ENCODE measurements around the gene EPN1.

Gene EPN1

DNA sequence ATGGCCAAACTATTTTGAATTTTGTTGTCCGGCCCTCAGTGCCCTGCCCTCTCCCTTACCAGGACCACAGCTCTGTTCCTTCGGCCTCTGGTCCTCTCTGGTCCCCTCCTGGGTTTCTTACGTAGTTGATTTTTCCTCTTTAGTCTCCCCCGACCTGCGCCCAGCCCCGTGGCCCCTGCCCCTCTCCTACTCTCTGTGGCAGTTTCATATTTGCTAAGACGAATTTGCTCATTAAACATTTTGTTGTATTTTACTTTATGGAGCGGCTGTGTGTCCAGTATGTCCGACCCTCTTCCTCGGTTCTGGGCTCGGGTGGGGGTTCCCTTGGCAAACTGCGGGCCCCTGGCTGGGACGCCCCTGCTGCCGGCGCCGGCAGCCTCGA lies 576 bp upstream of the EPN1 start:
- H3K27ac ChIP-seq, result peak overlapping the region; percentile 86
- no peak for DNase-seq (ENCODE audit: low spot score)
- CTCF ChIA-PET, result interaction anchor here (0.5 kb wide), 1 partner anchor 534 kb away, joined by 3 read pairs; no protein-coding TSS in a partner anchor
- TF ChIP-seq, protein P1, sequence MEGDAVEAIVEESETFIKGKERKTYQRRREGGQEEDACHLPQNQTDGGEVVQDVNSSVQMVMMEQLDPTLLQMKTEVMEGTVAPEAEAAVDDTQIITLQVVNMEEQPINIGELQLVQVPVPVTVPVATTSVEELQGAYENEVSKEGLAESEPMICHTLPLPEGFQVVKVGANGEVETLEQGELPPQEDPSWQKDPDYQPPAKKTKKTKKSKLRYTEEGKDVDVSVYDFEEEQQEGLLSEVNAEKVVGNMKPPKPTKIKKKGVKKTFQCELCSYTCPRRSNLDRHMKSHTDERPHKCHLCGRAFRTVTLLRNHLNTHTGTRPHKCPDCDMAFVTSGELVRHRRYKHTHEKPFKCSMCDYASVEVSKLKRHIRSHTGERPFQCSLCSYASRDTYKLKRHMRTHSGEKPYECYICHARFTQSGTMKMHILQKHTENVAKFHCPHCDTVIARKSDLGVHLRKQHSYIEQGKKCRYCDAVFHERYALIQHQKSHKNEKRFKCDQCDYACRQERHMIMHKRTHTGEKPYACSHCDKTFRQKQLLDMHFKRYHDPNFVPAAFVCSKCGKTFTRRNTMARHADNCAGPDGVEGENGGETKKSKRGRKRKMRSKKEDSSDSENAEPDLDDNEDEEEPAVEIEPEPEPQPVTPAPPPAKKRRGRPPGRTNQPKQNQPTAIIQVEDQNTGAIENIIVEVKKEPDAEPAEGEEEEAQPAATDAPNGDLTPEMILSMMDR (conservative IDR thresholded peaks at IDR 0.05; ENCODE audit: low read depth), result no peak
- POLR2A ChIA-PET (ENCODE audit: low non-redundant PET), result no interaction called here

DNA sequence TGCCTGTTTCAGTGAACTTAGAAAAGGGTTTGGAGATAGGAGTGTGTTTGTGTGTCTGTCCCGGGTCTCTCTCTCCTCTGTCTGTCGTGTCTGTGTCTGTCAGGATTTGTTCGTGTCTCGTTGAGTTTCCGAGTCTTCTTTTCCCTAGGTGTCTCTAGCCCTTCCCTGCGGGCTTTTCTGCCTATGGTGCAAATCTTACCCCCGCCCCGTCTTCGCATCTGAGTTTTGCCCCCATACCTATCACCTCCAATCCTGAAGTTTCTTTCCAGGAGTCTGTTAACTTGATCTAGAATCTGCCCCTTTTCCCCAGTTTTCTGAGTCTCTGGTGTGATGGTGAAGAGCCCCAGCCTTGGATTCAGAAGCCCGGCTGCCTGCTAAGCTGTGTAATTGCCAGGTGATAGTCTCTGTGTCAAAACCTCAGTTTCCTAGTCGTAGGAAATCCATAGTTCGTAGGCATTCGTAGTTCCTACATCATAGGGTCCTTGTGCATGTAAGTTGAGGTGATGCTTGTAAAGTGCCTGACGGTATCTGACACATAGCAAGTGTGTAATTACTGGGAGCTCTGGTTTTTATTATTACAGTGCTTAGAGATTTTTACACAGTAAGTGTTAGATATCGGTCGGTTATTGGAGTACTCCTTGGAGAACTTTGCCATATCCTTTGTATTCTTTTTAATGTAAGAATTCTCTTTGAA lies 782 bp downstream of the EPN1 start:
- TF ChIP-seq, protein P1 (conservative IDR thresholded peaks at IDR 0.05; ENCODE audit: low read depth), result no peak
- ChIA-PET CTCF (interaction anchor here (0.7 kb wide), 1 partner anchor 23 kb away, joined by 3 read pairs; no protein-coding TSS in a partner anchor), POLR2A (ENCODE audit: low non-redundant PET) (no interaction called here)
- DNase-seq (ENCODE audit: low spot score), result no peak
- H3K27ac ChIP-seq, result peak overlapping the region; percentile 86

DNA sequence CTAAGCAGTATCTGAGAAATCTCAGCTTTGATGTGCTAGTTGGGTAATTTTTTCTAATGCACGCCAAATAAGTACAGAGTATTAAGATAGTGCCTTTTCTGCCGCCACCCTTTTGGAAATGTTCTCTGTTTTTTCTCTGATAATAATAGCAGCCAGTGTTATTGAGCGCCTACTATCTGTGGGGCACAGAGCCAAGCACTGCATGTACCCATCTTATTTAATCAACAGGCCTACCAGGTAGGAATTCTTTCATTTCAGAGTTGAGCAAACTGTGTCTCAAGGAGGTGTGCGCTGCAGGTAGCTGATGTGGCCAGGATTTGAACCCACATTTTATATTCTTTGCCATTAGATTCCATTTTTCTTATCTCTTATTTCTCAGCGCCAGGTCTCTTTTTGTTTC lies 1.4 kb downstream of the EPN1 start:
- no peak overlapping the region for H3K27ac ChIP-seq
- TF ChIP-seq, protein P1 (conservative IDR thresholded peaks at IDR 0.05; ENCODE audit: low read depth), result peak; percentile 45
- CTCF ChIA-PET, result interaction anchor here (0.7 kb wide), 1 partner anchor 23 kb away, joined by 3 read pairs; no protein-coding TSS in a partner anchor
- no peak for DNase-seq (ENCODE audit: low spot score)
- POLR2A ChIA-PET (ENCODE audit: low non-redundant PET), result no interaction called here

DNA sequence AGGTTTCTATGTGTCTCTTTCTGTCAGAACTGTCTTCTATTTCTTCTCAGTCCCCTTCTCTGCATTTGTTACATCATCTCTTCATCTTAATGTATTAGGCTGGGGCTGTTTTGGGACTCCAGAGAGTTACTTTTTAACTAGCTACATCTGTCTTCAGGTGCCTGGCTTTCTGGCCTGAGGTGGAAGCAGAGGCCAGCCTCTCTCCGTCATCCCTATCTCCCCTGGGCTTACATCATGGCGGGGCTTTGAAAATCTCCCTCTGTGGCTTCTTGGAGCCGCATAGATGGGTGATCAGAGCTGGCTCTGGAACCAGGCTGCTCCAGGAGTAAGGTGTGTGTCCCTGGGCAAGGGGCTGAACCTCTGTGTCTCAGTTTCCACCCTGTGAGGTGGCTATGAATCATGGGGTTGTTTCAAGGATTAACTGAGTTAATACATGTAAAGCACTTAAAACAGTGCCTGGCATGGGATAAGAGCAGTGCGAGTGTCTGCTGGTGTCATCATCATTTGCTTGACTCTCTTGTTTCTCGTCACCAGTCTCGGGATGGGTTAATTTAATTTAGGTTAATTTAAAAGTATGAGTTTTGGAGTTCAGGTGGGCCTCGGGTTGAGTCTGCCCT lies 2.0 kb downstream of the EPN1 start:
- H3K27ac ChIP-seq, result no peak overlapping the region
- TF ChIP-seq, protein P1 (conservative IDR thresholded peaks at IDR 0.05; ENCODE audit: low read depth), result no peak
- POLR2A ChIA-PET (ENCODE audit: low non-redundant PET), result no interaction called here
- DNase-seq (ENCODE audit: low spot score), result no peak
- CTCF ChIA-PET, result no interaction called here

DNA sequence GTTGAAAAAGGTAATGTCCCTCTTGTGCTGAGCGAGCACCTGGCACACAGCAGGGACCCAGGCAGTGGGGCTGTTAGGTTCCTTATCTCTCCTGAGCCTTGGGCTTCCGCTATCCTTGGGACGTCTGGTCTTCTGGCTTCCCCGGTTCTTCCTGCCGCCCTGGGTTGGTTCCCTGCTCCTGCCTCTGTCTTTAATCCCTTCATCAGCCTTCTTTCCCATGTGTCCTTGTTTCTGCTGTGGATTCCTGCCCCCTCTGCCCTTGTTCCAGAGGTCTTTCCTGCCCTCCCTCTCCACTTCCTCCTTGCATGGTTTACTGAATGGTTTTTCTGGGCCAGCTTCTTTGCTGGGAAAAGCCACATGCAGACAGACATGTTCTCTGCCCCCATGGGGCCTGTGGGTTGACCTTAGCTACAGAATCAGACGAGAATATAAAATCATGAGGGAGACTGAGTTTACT lies 2.6 kb downstream of the EPN1 start:
- DNase-seq (ENCODE audit: low spot score), result no peak
- POLR2A ChIA-PET (ENCODE audit: low non-redundant PET), result no interaction called here
- TF ChIP-seq, protein P1 (conservative IDR thresholded peaks at IDR 0.05; ENCODE audit: low read depth), result no peak
- CTCF ChIA-PET, result no interaction called here
- no peak overlapping the region for H3K27ac ChIP-seq

DNA sequence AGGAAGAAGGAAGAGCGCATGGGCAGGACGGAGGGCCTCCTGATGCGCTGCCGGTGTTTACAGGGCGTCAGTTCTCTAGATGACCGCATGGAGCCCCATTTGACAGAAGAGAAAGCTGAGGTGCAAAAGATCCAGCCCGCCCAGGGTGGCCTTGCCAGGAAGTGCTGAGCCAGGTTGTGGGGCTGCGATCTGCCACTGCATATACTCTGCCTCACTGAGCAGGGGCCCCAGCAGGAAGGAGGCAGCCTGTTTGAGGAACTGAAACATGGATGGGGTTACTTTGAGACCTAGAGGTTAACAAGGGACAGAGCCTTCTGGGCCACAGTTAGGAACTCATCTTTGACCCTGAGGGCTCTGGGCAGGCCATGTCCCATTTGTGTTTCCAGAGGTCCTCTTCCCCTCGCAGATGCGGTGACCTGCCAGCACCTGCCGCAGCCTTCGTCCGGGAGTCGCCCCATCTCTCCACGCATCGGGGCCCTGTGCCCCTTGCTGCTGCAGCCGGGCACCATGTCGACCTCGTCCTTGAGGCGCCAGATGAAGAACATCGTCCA lies 3.2 kb downstream of the EPN1 start:
- TF ChIP-seq, protein P1 (conservative IDR thresholded peaks at IDR 0.05; ENCODE audit: low read depth), result no peak
- DNase-seq (ENCODE audit: low spot score), result no peak
- ChIA-PET CTCF (no interaction called here), POLR2A (ENCODE audit: low non-redundant PET) (no interaction called here)
- no peak overlapping the region; the same call in 1 of the 2 replicates for H3K27ac ChIP-seq

All from RWPE1 (cell line).